Measurements from ENCODE around the gene UGP2. TPM values are rescaled to one million over a fixed set of nuclear protein-coding genes. Genes with fewer than 3 reads are reported as not detected.

UGP2 gene
- total RNA-seq (2013), result 52.8 TPM
- polyA plus RNA-seq, result 10 to 100 TPM; 22.3 to 71.8 (median 49.9) TPM
- 15.2 and 16.6 TPM in 2 replicates for polyA minus RNA-seq
- 35.1 to 52.2 (median 45.3) reads per million in 11 experiments for total RNA-seq

DNA sequence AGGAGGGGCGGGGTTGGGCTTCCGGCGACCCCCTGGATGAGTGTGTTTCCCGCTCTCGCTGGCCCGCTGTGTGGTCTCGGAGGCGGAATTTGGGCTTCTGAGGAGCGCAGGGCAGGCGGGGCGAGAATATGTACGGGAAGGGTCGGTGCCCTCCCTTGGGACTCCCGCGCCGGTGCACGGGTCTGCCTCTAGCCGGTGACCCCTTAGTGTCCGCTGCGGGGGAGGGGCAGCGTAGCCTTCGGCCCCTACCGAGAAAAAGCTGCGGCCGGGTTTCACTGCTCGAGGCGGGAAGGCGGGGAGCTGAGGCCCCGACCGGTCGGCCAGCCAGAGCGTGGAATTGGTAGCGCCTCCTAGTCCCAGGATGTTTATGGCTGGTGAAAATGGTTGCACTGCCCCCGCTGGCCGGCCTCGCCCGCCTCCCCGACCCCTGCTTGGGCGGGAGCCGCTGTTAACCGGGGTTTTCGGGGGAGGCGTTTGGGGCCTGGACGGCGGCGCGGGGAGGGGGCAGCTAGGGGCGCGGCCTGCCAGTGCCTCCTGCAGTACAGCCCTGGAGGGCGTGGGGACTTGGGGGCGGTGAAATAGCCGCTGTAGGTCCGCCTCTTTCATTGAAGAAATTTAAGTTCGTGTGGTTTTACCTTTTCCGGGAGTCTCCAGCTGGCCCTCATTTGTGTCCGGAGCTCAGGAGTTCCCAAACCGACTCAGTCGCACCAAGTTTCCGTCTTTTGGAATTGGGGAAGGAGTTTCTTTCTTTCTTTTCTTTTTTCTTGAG lies at the start of gene UGP2:
Gene UGP2, plus strand, starts transcription at position 643 of the 769 bp plus-strand sequence. CDS start 290 bp downstream, outside the sequence.
- H3K36me3 ChIP-seq (replicated peaks in 1 of 2; ENCODE audit: control insufficient read depth in 1 of 2, insufficient read depth in 2 of 2, low read length in 2 of 2), result no peaks in the 10 kb centered on the region
- peak within 1 kb of the TSS; percentile 72 to 92 (median 87) for H3K4me3 ChIP-seq (replicated peaks in 1 of 3; ENCODE audit: low read depth in 2 of 3, low read length in 3 of 3)
- no peaks in the 10 kb centered on the region for H3K27me3 ChIP-seq (ENCODE audit: control insufficient read depth in 2 of 2, insufficient read depth in 2 of 2, low read length in 2 of 2)
- H3K4me1 ChIP-seq (ENCODE audit: control insufficient read depth in 1 of 2, insufficient read depth in 2 of 2, low read length in 2 of 2), result peaks cover 28 to 40% of the 10 kb centered on the region in 2 donors
- WGBS (ENCODE audit: insufficient coverage), result under 1% methylated on average over 55 of the region's 59 CpGs
- TF ChIP-seq, protein P1, sequence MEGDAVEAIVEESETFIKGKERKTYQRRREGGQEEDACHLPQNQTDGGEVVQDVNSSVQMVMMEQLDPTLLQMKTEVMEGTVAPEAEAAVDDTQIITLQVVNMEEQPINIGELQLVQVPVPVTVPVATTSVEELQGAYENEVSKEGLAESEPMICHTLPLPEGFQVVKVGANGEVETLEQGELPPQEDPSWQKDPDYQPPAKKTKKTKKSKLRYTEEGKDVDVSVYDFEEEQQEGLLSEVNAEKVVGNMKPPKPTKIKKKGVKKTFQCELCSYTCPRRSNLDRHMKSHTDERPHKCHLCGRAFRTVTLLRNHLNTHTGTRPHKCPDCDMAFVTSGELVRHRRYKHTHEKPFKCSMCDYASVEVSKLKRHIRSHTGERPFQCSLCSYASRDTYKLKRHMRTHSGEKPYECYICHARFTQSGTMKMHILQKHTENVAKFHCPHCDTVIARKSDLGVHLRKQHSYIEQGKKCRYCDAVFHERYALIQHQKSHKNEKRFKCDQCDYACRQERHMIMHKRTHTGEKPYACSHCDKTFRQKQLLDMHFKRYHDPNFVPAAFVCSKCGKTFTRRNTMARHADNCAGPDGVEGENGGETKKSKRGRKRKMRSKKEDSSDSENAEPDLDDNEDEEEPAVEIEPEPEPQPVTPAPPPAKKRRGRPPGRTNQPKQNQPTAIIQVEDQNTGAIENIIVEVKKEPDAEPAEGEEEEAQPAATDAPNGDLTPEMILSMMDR (IDR thresholded peaks at IDR 0.05), result no peak
- peak within 1 kb of the TSS; percentile 97 to 98 for H3K4me3 Mint-ChIP-seq
- peaks cover 4 to 8% of the 10 kb centered on the region in 2 donors for H3K36me3 Mint-ChIP-seq
- peak within 1 kb of the TSS; percentile 95 for H2AFZ ChIP-seq (ENCODE audit: insufficient read depth, low read depth, low read length, poor library complexity, severe bottlenecking)
- H3K27ac Mint-ChIP-seq, result peak within 1 kb of the TSS; percentile 95 to 99 (median 98)
- H3K79me2 ChIP-seq (ENCODE audit: insufficient read depth, low read length), result peaks cover 57% of the 10 kb centered on the region
- peaks cover 26% of the 10 kb centered on the region for H4K20me1 ChIP-seq (ENCODE audit: insufficient read depth, low read length)
- peaks cover 0 to 2% (median 0%) of the 10 kb centered on the region in 7 donors for H3K9me3 Mint-ChIP-seq
- no peaks in the 10 kb centered on the region for H3K9me3 ChIP-seq (replicated peaks in 1 of 2; ENCODE audit: control insufficient read depth in 1 of 2, insufficient read depth in 1 of 2, low read length in 2 of 2)
- intact Hi-C loops (cut with micrococcal nuclease), result loop anchor here (5.0 to 10.0 kb wide), 3 partner anchors 254 to 1134 kb away; partner anchors contain the start of genes MDH1 (in 2 of the 2), WDPCP (in 2 of the 2) and EHBP1 (in 1 of the 2)
- peak within 1 kb of the TSS; percentile 93 to 95 for H3K27ac ChIP-seq (ENCODE audit: low read depth in 1 of 2, low read length in 2 of 2)
- H3K4me1 Mint-ChIP-seq, result peaks cover 53% of the 10 kb centered on the region
- peak within 1 kb of the TSS; percentile 99 for H3K4me2 ChIP-seq (replicated peaks; ENCODE audit: extremely low read depth, low read length, poor library complexity, severe bottlenecking)
- H3K27me3 Mint-ChIP-seq (ENCODE audit: low read depth in 3 of 3), result no peaks in the 10 kb centered on the region
- peak within 1 kb of the TSS; percentile 95 for H3K9ac ChIP-seq (ENCODE audit: insufficient read depth, low read length, poor library complexity, severe bottlenecking)
- peak; percentile 59 to 81 (median 72) for DNase-seq

DNA sequence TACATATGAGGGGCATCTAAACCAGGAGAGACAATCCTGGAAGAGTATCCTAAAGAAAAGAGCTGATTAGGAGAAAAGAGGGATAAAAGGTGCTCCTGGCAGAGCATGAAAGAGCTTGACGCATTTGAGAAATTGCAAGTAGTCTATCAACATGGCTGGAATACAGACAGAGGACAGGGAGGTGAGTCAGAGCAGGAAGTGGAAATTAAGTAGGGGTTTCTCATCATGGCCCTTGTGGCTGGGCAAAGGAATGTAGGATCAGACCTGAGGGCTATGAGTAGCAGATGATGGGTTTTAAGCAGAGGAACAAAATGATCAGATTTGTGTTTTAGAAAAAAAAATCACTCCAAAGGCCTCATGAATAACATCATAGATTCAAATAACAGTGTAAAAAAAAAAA lies 49.2 kb upstream of the UGP2 start:
- no peak overlapping the region for H3K27ac ChIP-seq (ENCODE audit: low read depth in 1 of 2, low read length in 2 of 2)
- peak in 1 of 3 donors; percentile 40 for DNase-seq
- 100% methylated on average over 1 of the region's 1 CpG for WGBS (ENCODE audit: insufficient coverage)
- peaks cover 16% of the 10 kb centered on the region for H3K4me1 Mint-ChIP-seq
- H3K9ac ChIP-seq (ENCODE audit: insufficient read depth, low read length, poor library complexity, severe bottlenecking), result no peak overlapping the region
- no peaks in the 10 kb centered on the region for H3K9me3 ChIP-seq (replicated peaks in 1 of 2; ENCODE audit: control insufficient read depth in 1 of 2, insufficient read depth in 1 of 2, low read length in 2 of 2)
- no peaks in the 10 kb centered on the region for H3K36me3 Mint-ChIP-seq
- no peaks in the 10 kb centered on the region for H4K20me1 ChIP-seq (ENCODE audit: insufficient read depth, low read length)
- TF ChIP-seq, protein P1 (IDR thresholded peaks at IDR 0.05), result no peak
- H3K27ac Mint-ChIP-seq, result peak overlapping the region in 2 of 7 donors; percentile 16 to 40
- peaks cover 12 to 15% of the 10 kb centered on the region in 2 donors for H3K4me1 ChIP-seq (ENCODE audit: control insufficient read depth in 1 of 2, insufficient read depth in 2 of 2, low read length in 2 of 2)
- H3K79me2 ChIP-seq (ENCODE audit: insufficient read depth, low read length), result no peaks in the 10 kb centered on the region
- H2AFZ ChIP-seq (ENCODE audit: insufficient read depth, low read depth, low read length, poor library complexity, severe bottlenecking), result no peak overlapping the region
- no peaks in the 10 kb centered on the region for H3K27me3 ChIP-seq (ENCODE audit: control insufficient read depth in 2 of 2, insufficient read depth in 2 of 2, low read length in 2 of 2)
- no peaks in the 10 kb centered on the region for H3K36me3 ChIP-seq (replicated peaks in 1 of 2; ENCODE audit: control insufficient read depth in 1 of 2, insufficient read depth in 2 of 2, low read length in 2 of 2)
- intact Hi-C loops (cut with micrococcal nuclease), result no loop called here
- no peak overlapping the region for H3K4me3 ChIP-seq (replicated peaks in 1 of 3; ENCODE audit: low read depth in 2 of 3, low read length in 3 of 3)
- no peak overlapping the region for H3K4me2 ChIP-seq (replicated peaks; ENCODE audit: extremely low read depth, low read length, poor library complexity, severe bottlenecking)
- no peaks in the 10 kb centered on the region for H3K27me3 Mint-ChIP-seq (ENCODE audit: low read depth in 3 of 3)
- H3K9me3 Mint-ChIP-seq, result peaks cover 3 to 18% (median 8%) of the 10 kb centered on the region in 7 donors
- H3K4me3 Mint-ChIP-seq, result no peak overlapping the region
